CD4-positive, alpha-beta T cell treated with Interleukin-15 for 1 hour (primary cell): ENCODE measurements around the gene ACAP2.
"Not testable (repeated sequence)": the region's sequence is repeated elsewhere in the genome, so short reads cannot be mapped to it uniquely, and the experiment has no call there.

Experiments used
- DNase-seq: peaks from one replicate; pipeline ENCODE4 v3.0.0-alpha.2; 2020

ACAP2 gene

GRCh38 chr3:195241592-195242355 is 201.0 kb downstream of the ACAP2 start:
- no peak for DNase-seq

- no peak for DNase-seq
Observed at GRCh38 chr3:195240939-195241338, 201.9 kb downstream of the ACAP2 start.

- no peak for DNase-seq
Observed at GRCh38 chr3:195240171-195240701, 202.6 kb downstream of the ACAP2 start.

GRCh38 chr3:195239121-195239520 is 203.7 kb downstream of the ACAP2 start:
- DNase-seq = no peak

GRCh38 chr3:195238586-195239118 is 204.2 kb downstream of the ACAP2 start:
- DNase-seq = no peak

- no peak for DNase-seq
Observed at GRCh38 chr3:195238081-195238571, 204.7 kb downstream of the ACAP2 start.

GRCh38 chr3:195236801-195237570 is 205.8 kb downstream of the ACAP2 start:
- no peak for DNase-seq

GRCh38 chr3:195236076-195236798 is 206.6 kb downstream of the ACAP2 start:
- no peak for DNase-seq

GRCh38 chr3:195230244-195230643 is 212.6 kb downstream of the ACAP2 start:
- no peak for DNase-seq

- not testable (repeated sequence) for DNase-seq
Observed at GRCh38 chr3:195228886-195229285, 213.9 kb downstream of the ACAP2 start.

- DNase-seq = no peak
Observed at GRCh38 chr3:195227871-195228270, 214.9 kb downstream of the ACAP2 start.

- DNase-seq = no peak
Observed at GRCh38 chr3:195226900-195227447, 215.8 kb downstream of the ACAP2 start.

GRCh38 chr3:195226445-195226844 is 216.4 kb downstream of the ACAP2 start:
- DNase-seq = no peak

GRCh38 chr3:195224980-195225580 is 217.7 kb downstream of the ACAP2 start:
- DNase-seq = no peak
